Skeletal muscle cell (primary cell): ENCODE measurements around the gene TSR3.

Experiments
- DNase-seq: peaks from one replicate; pipeline ENCODE4 v3.0.0-alpha.2; 2010; ENCODE audit warnings: low read depth
- H3K4me3 ChIP-seq: 2 replicates; pipeline ENCODE4 v1.5.1; 2011; ENCODE audit warnings: low read depth, mild to moderate bottlenecking, control low read depth, low read length, moderate library complexity

The TSR3 gene

GRCh38 chr16:1351582-1352362 is at the start of gene TSR3, which contains the start of gene GNPTG:
Gene TSR3 (minus strand): TSS chr16:1351878. CDS start chr16:1351804, 74 bp downstream.
Gene GNPTG (plus strand): TSS chr16:1351931. CDS start chr16:1351966, 35 bp downstream.
- H3K4me3 ChIP-seq, result peak within 1 kb of the TSS; percentile 61
- DNase-seq, result peak; percentile 77

GRCh38 chr16:1401061-1401757 is 49.5 kb upstream of the TSR3 start:
- DNase-seq, result no peak
- H3K4me3 ChIP-seq, result no peak overlapping the region

GRCh38 chr16:1398826-1399581 is 47.3 kb upstream of the TSR3 start:
- no peak for DNase-seq
- H3K4me3 ChIP-seq, result no peak overlapping the region

GRCh38 chr16:1398351-1398750 is 46.7 kb upstream of the TSR3 start:
- DNase-seq, result no peak
- no peak overlapping the region for H3K4me3 ChIP-seq

GRCh38 chr16:1397779-1398178 is 46.1 kb upstream of the TSR3 start:
- H3K4me3 ChIP-seq, result no peak overlapping the region

GRCh38 chr16:1395444-1396031 is 43.9 kb upstream of the TSR3 start:
- DNase-seq, result no peak
- no peak overlapping the region for H3K4me3 ChIP-seq

More at GRCh38 chr16:1397779-1398178, 46.1 kb upstream of the TSR3 start:
- no peak for DNase-seq

GRCh38 chr16:1394367-1394951 is 42.8 kb upstream of the TSR3 start:
- H3K4me3 ChIP-seq, result no peak overlapping the region
- no peak for DNase-seq

- no peak overlapping the region for H3K4me3 ChIP-seq
- no peak for DNase-seq
These were observed 42.0 kb upstream of the TSR3 start for GRCh38 chr16:1393613-1394176.

- DNase-seq, result no peak
- no peak overlapping the region for H3K4me3 ChIP-seq
These were observed 41.1 kb upstream of the TSR3 start for GRCh38 chr16:1392826-1393225.

- no peak overlapping the region for H3K4me3 ChIP-seq
- DNase-seq, result no peak
These were observed 38.6 kb upstream of the TSR3 start for GRCh38 chr16:1390239-1390779.

- H3K4me3 ChIP-seq, result no peak overlapping the region
- no peak for DNase-seq
These were observed 38.1 kb upstream of the TSR3 start for GRCh38 chr16:1389762-1390161.

- no peak overlapping the region for H3K4me3 ChIP-seq
These were observed 35.7 kb upstream of the TSR3 start for GRCh38 chr16:1387331-1387730.

GRCh38 chr16:1385232-1385631 is 33.6 kb upstream of the TSR3 start:
- DNase-seq, result no peak

More at GRCh38 chr16:1387331-1387730, 35.7 kb upstream of the TSR3 start:
- DNase-seq, result no peak

GRCh38 chr16:1383556-1383955 is 31.9 kb upstream of the TSR3 start:
- no peak for DNase-seq
- H3K4me3 ChIP-seq, result no peak overlapping the region

More at GRCh38 chr16:1385232-1385631, 33.6 kb upstream of the TSR3 start:
- H3K4me3 ChIP-seq, result no peak overlapping the region

GRCh38 chr16:1381612-1382406 is 30.1 kb upstream of the TSR3 start:
- no peak overlapping the region for H3K4me3 ChIP-seq
- no peak for DNase-seq

- DNase-seq, result no peak
- H3K4me3 ChIP-seq, result no peak overlapping the region
These were observed 28.5 kb upstream of the TSR3 start for GRCh38 chr16:1380195-1380594.

- DNase-seq, result no peak
These were observed 27.8 kb upstream of the TSR3 start for GRCh38 chr16:1379304-1380076.

More at GRCh38 chr16:1379304-1380076, 27.8 kb upstream of the TSR3 start:
- peak overlapping the region; percentile 51 for H3K4me3 ChIP-seq
